Endothelial cell of umbilical vein (primary cell): ENCODE results near the gene ASCL1. TPM values are rescaled to one million over a fixed set of nuclear protein-coding genes. Genes with fewer than 3 reads are reported as not detected.
A peak's percentile ranks its signal among the peaks of the same experiment; 100 is the strongest.

Experiments
- BruUV-seq: library from RNA; stranded (reverse); fragments of 400-500 nt; replicated peaks from 2 replicates; lab custom pipeline; 2021; lab: Mats Ljungman, UMichigan
- CTCF ChIA-PET: fragments of 300-600, 350-600 bp; sonication (Branson Sonifier 250); formaldehyde crosslinking; loops from one replicate; lab custom pipeline; 2021; ENCODE audit warnings: antibody characterized with exemption, inconsistent platforms; lab: Charles Lee
- POLR2A ChIA-PET: fragments of 300-600, 350-600 bp; sonication (Branson Sonifier 250); formaldehyde crosslinking; loops from one replicate; lab custom pipeline; 2021; ENCODE audit warnings: antibody characterized with exemption, inconsistent platforms; lab: Charles Lee
- DNase-seq: peaks from one replicate; pipeline ENCODE4 v3.0.0-alpha.2; 2011; ENCODE audit warnings: low read depth, low spot score
- FAIRE-seq: peaks from 2 replicates; lab custom pipeline; 2011; peaks lifted over from hg19 to GRCh38; lab: Jason Lieb, UNC
- H2AFZ ChIP-seq: 2 replicates; pipeline ENCODE4 v1.6.0; 2012; ENCODE audit warnings: low read depth, low read length, control low read depth, inconsistent platforms
- H3K27ac ChIP-seq: 2 replicates; pipeline ENCODE4 v1.5.1; 2011; ENCODE audit warnings: low read depth, mild to moderate bottlenecking, control low read depth, low read length, moderate library complexity; ENCODE audit not compliant: insufficient read depth
- H3K27me3 ChIP-seq, 2 experiments: 2 replicates each; pipeline versions ENCODE4 v1.6.0 to v1.6.1; 2011; ENCODE audit warnings: low read length in 2 of 2, mixed read lengths in 1 of 2; ENCODE audit not compliant: control insufficient read depth in 2 of 2, insufficient read depth in 2 of 2
- H3K36me3 ChIP-seq, 2 experiments: 2 replicates in 1 of 2; 3 replicates in 1 of 2; pipeline ENCODE4 v1.5.1; 2011; ENCODE audit warnings: low read length in 2 of 2, mild to moderate bottlenecking in 1 of 2, moderate library complexity in 1 of 2; ENCODE audit not compliant: control insufficient read depth in 2 of 2, insufficient read depth in 2 of 2; ENCODE audit errors: extremely low read depth in 1 of 2
- H3K4me1 ChIP-seq: 3 replicates; pipeline ENCODE4 v1.5.1; 2011; ENCODE audit warnings: mild to moderate bottlenecking, low read length; ENCODE audit not compliant: control insufficient read depth, insufficient read depth; ENCODE audit errors: extremely low read depth
- H3K4me2 ChIP-seq: 2 replicates; pipeline ENCODE4 v1.6.1; 2011; ENCODE audit warnings: low read length, control low read depth, mixed read lengths; ENCODE audit not compliant: insufficient read depth
- H3K4me3 ChIP-seq, 3 experiments: fragments of 200-600 bp in 1 of 3; sonication (generic), shearing (Covaris generic) in 1 of 3; replicated peaks in 1 of 3; 2 replicates each; pipeline ENCODE4 v1.5.1; 2011 to 2016; ENCODE audit warnings: control low read depth in 3 of 3, low read length in 3 of 3, mild to moderate bottlenecking in 2 of 3, inconsistent platforms in 1 of 3, low read depth in 1 of 3, moderate library complexity in 1 of 3; ENCODE audit not compliant: insufficient read depth in 1 of 3
- H3K79me2 ChIP-seq: 2 replicates; pipeline ENCODE4 v1.6.0; 2012; ENCODE audit warnings: low read length, inconsistent platforms; ENCODE audit not compliant: control insufficient read depth, insufficient read depth
- H3K9ac ChIP-seq: replicated peaks from 2 replicates; pipeline ENCODE3; 2011; ENCODE audit warnings: low read length, control low read depth; ENCODE audit not compliant: insufficient read depth; ENCODE audit errors: extremely low read depth
- H3K9me1 ChIP-seq: replicated peaks from 3 replicates; pipeline ENCODE4 v1.6.0; 2011; ENCODE audit warnings: mild to moderate bottlenecking, low read length; ENCODE audit not compliant: control insufficient read depth, insufficient read depth; ENCODE audit errors: extremely low read depth
- H3K9me3 ChIP-seq: replicated peaks from 2 replicates; pipeline ENCODE4 v1.5.1; 2012; ENCODE audit warnings: low read length, inconsistent platforms; ENCODE audit not compliant: control insufficient read depth, insufficient read depth
- H4K20me1 ChIP-seq: replicated peaks from 2 replicates; pipeline ENCODE3; 2011; ENCODE audit warnings: mild to moderate bottlenecking, low read length; ENCODE audit not compliant: control insufficient read depth, insufficient read depth; ENCODE audit errors: extremely low read depth
- CTCF ChIP-seq, 2 donors: IDR thresholded peaks; 1 replicate in 1 of 2; 2 replicates in 1 of 2; pipeline ENCODE4 v1.5.1; 2011; ENCODE audit warnings: low read length in 2 of 2, mild to moderate bottlenecking in 2 of 2, moderate library complexity in 2 of 2, control low read depth in 1 of 2, inconsistent platforms in 1 of 2, low read depth in 1 of 2; ENCODE audit not compliant: insufficient read depth in 1 of 2; ENCODE audit errors: extremely low read depth in 1 of 2
- EZH2 ChIP-seq: IDR thresholded peaks from 2 replicates; pipeline ENCODE4 v1.6.1; 2012; ENCODE audit warnings: borderline replicate concordance, low read depth, mild to moderate bottlenecking, moderate library complexity, low read length, inconsistent platforms; ENCODE audit not compliant: severe bottlenecking
- FOS ChIP-seq: IDR thresholded peaks from 2 replicates; pipeline ENCODE4 v1.6.1; 2011; ENCODE audit warnings: mild to moderate bottlenecking, low read length, moderate library complexity, borderline replicate concordance; ENCODE audit not compliant: insufficient read depth
- GATA2 ChIP-seq: IDR thresholded peaks from 2 replicates; pipeline ENCODE4 v1.7.0; 2011; ENCODE audit warnings: low read depth, mild to moderate bottlenecking, moderate library complexity, mixed read lengths, low read length; ENCODE audit not compliant: insufficient read length, insufficient read depth
- JUN ChIP-seq: IDR thresholded peaks from 2 replicates; pipeline ENCODE4 v1.6.1; 2011; ENCODE audit warnings: borderline replicate concordance, low read depth; ENCODE audit not compliant: insufficient read length, insufficient read depth
- MAX ChIP-seq: IDR thresholded peaks from 2 replicates; pipeline ENCODE4 v1.6.1; 2011; ENCODE audit not compliant: insufficient read depth, insufficient read length
- MYC ChIP-seq: IDR thresholded peaks from one replicate; pipeline ENCODE4 v1.6.1; 2011; ENCODE audit warnings: mild to moderate bottlenecking, low read depth, low read length
- POLR2A ChIP-seq: IDR thresholded peaks from 2 replicates; pipeline ENCODE4 v1.6.1; 2012; ENCODE audit warnings: low read depth, mild to moderate bottlenecking, control low read depth, low read length
- POLR2AphosphoS5 ChIP-seq: IDR thresholded peaks from 2 replicates; pipeline ENCODE4 v1.6.1; 2012; ENCODE audit warnings: low read depth, mild to moderate bottlenecking, control low read depth, low read length, moderate library complexity; ENCODE audit not compliant: insufficient read depth
- dilution Hi-C: fragments of 300-500 bp; cut with MboI; formaldehyde crosslinking; loops from one replicate; pipeline ENCODE4 v1.15.0; 2019; ENCODE audit warnings: low sequenced_read_pairs; ENCODE audit not compliant: extremely low pct_ligation_motif_present
- intact Hi-C: fragments of 100-400 bp; cut with micrococcal nuclease; formaldehyde crosslinking; loops from one replicate; pipeline ENCODE4 v1.10.0; 2022
- polyA plus RNA-seq, 4 experiments: library from polyadenylated mRNA; depleted of rRNA in 3 of 4; stranded (reverse) in 3 of 4; unstranded in 1 of 4; fragments of >200 nt; gene quantifications; 2 replicates each; pipeline versions ENCODE4 v1.2.1 to v1.2.3, GENCODE V29; 2011 to 2012; ENCODE audit warnings: missing spikeins in 1 of 4
- total RNA-seq: library from RNA; stranded (reverse); gene quantifications from 2 replicates; pipeline ENCODE4 v1.2.3, GENCODE V29; 2021

The ASCL1 gene
- total and polyA plus RNA-seq, 2 donors (not counting 3 experiments of a cell fraction or from before 2014, with no cell fraction given), result not detected

- no TSS peak for BruUV-seq
- dilution Hi-C loops, result no loop called here
- Histone ChIP-seq H3K27me3 (peaks cover 46 to 76% of the 10 kb centered on the region in 2 experiments), H3K9me1 (no peaks in the 10 kb centered on the region), H3K4me1 (peaks cover 4% of the 10 kb centered on the region), H3K27ac (no peak overlapping the region), H4K20me1 (no peaks in the 10 kb centered on the region), H2AFZ (no peak overlapping the region), H3K4me2 (peak overlapping the region; percentile 36), H3K9ac (no peak overlapping the region), H3K36me3 (no peaks in the 10 kb centered on the region), H3K9me3 (no peaks in the 10 kb centered on the region), H3K4me3 (peak overlapping the region; percentile 16 to 43 (median 22)), H3K79me2 (no peaks in the 10 kb centered on the region)
- intact Hi-C loops, result no loop called here
- ChIA-PET POLR2A (no interaction called here), CTCF (interaction anchor here (2.0 kb wide), 1 partner anchor 10 kb away, joined by 7 read pairs; no protein-coding TSS in a partner anchor)
- DNase-seq, result peak; percentile 35
- FAIRE-seq, result no peak
- TF ChIP-seq POLR2AphosphoS5 (no peak), EZH2 (peak; percentile 39), JUN (no peak), MYC (no peak), GATA2 (no peak), FOS (peak; percentile 25), POLR2A (no peak), MAX (no peak), CTCF (IDR thresholded peaks at IDR 0.05; ENCODE audit: extremely low read depth in 1 of 2, insufficient read depth in 1 of 2, low read depth in 1 of 2, low read length in 2 of 2) (no peak)
These were observed 777 bp downstream of the ASCL1 start for GRCh38 chr12:102958073-102958829.
